GM23248 (cell line): Measurements from ENCODE around the gene ACMSD.

Experiments
- EZH2 ChIP-seq: fragments of 200-600 bp; sonication (generic); IDR thresholded peaks from 2 replicates; pipeline ENCODE4 v1.6.1; 2018; ENCODE audit warnings: antibody characterized with exemption, mild to moderate bottlenecking; ENCODE audit not compliant: insufficient read depth, poor library complexity, severe bottlenecking
- EZH2phosphoT487 ChIP-seq: fragments of 200-600 bp; sonication (generic); IDR thresholded peaks from 2 replicates; pipeline ENCODE4 v1.6.1; 2018; ENCODE audit warnings: antibody characterized with exemption, moderate library complexity, mild to moderate bottlenecking, low read depth; ENCODE audit not compliant: insufficient read depth

GRCh38 chr2:134926231-134926931 is 88.0 kb downstream of the ACMSD start:
- TF ChIP-seq EZH2 (no peak), EZH2phosphoT487 (no peak)
